ENCODE data around the gene KIAA1549. TPM values are rescaled to one million over a fixed set of nuclear protein-coding genes. Genes with fewer than 3 reads are reported as not detected.
"Not testable (repeated sequence)": the region's sequence is repeated elsewhere in the genome, so short reads cannot be mapped to it uniquely, and the experiment has no call there.

Gene KIAA1549
- total and polyA plus RNA-seq, 4 donors: 0.13 to 2.8 (median 0.58) TPM

DNA sequence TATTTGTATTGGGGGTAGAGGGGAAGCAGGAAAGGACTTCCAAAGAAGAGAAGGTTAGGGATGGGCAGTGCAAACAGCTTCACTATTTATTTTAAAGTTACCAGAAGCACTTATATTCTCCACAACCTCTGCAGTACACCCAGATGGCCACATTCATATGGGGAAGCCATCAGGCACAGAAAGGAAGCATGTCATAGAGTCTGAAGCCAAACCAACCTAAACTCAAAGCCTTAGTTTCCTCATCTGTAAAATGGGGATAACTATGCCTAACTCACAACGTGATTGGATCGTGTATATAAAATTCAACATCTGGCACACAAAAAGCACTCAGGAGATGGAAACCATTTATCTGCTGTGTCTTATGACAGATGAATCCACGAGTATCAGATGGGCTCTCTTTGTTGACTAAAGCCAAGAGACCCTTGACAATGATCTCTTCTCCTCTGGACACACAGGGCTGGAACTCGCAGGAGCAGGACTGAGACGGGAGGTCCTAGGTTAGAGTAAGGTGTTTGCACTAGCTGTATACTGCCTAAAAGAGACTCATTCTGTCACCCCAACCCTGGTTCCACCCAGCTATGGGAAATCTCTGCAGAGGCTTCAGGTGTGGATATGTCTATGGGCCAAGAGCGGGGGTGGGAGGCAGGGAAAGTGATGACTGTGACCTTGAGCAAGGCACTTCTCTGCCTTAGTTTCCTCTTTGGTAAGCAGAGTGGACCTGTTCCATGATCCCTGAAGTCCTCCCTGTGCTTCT, 1.8 kb downstream of the KIAA1549 start:
- no peak overlapping the region for H3K27ac ChIP-seq (ENCODE audit: low read depth in 1 of 2, low read length in 2 of 2)
- H3K27me3 ChIP-seq (ENCODE audit: control insufficient read depth in 1 of 2, insufficient read depth in 2 of 2, low read length in 1 of 2): no peaks in the 10 kb centered on the region
- no peak overlapping the region for H3K4me3 ChIP-seq (ENCODE audit: low read length in 2 of 2)
- no peaks in the 10 kb centered on the region for H3K36me3 ChIP-seq (ENCODE audit: control insufficient read depth in 1 of 2, insufficient read depth in 2 of 2, low read length in 1 of 2)
- 94 to 96% methylated on average over 6 of the region's 6 CpGs for WGBS, 2 donors
- ATAC-seq (ENCODE audit: low FRiP score) (no peak), DNase-seq (no peak)
- no peaks in the 10 kb centered on the region for H3K4me1 ChIP-seq (ENCODE audit: control insufficient read depth in 1 of 2, insufficient read depth in 2 of 2, low read length in 2 of 2)
- no peaks in the 10 kb centered on the region for H3K9me3 ChIP-seq (ENCODE audit: control insufficient read depth, low read length)
- intact Hi-C loops (cut with DNase I): no loop called here

- no peak for ATAC-seq (ENCODE audit: low FRiP score)
Observed at GRCh38 chr7:138978541-138979184, 2.5 kb downstream of the KIAA1549 start.

DNA sequence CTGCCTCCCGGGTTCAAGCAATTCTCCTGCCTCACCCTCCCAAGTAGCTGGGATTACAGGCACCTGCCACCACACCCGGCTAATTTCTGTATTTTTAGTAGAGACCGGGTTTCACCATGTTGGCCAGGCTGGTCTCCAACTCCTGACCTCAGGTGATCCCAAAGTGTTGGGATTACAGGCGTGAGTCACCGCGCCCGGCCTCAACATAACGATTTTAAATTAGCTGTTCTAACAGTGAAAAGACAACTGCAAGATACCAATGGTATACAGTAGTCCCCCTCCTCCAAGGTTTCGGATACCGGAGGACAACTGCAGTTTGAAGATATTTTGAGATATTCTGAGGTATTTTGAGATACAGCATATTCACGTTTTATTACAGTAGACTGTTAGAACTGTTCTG, 5.0 kb downstream of the KIAA1549 start:
- ATAC-seq (ENCODE audit: low FRiP score); H3K4me3 ChIP-seq (ENCODE audit: low read length in 2 of 2); intact Hi-C loops (cut with DNase I); H3K36me3 ChIP-seq (ENCODE audit: control insufficient read depth in 1 of 2, insufficient read depth in 2 of 2, low read length in 1 of 2); H3K27ac ChIP-seq (ENCODE audit: low read depth in 1 of 2, low read length in 2 of 2); H3K4me1 ChIP-seq (ENCODE audit: control insufficient read depth in 1 of 2, insufficient read depth in 2 of 2, low read length in 2 of 2); H3K9me3 ChIP-seq (ENCODE audit: control insufficient read depth, low read length); H3K27me3 ChIP-seq (ENCODE audit: control insufficient read depth in 1 of 2, insufficient read depth in 2 of 2, low read length in 1 of 2); DNase-seq: not testable (repeated sequence)
- WGBS, 2 donors: 86 to 89% methylated on average over 11 of the region's 11 CpGs

More at GRCh38 chr7:138978541-138979184, 2.5 kb downstream of the KIAA1549 start:
- H3K4me3 ChIP-seq (ENCODE audit: low read length in 2 of 2): no peak overlapping the region
- no peaks in the 10 kb centered on the region for H3K27me3 ChIP-seq (ENCODE audit: control insufficient read depth in 1 of 2, insufficient read depth in 2 of 2, low read length in 1 of 2)
- no peak for DNase-seq
- H3K4me1 ChIP-seq (ENCODE audit: control insufficient read depth in 1 of 2, insufficient read depth in 2 of 2, low read length in 2 of 2): no peaks in the 10 kb centered on the region
- 84 to 90% methylated on average over 6 of the region's 6 CpGs for WGBS, 2 donors
- no peaks in the 10 kb centered on the region for H3K9me3 ChIP-seq (ENCODE audit: control insufficient read depth, low read length)
- H3K36me3 ChIP-seq (ENCODE audit: control insufficient read depth in 1 of 2, insufficient read depth in 2 of 2, low read length in 1 of 2): no peaks in the 10 kb centered on the region
- H3K27ac ChIP-seq (ENCODE audit: low read depth in 1 of 2, low read length in 2 of 2): no peak overlapping the region
- intact Hi-C loops (cut with DNase I): no loop called here

DNA sequence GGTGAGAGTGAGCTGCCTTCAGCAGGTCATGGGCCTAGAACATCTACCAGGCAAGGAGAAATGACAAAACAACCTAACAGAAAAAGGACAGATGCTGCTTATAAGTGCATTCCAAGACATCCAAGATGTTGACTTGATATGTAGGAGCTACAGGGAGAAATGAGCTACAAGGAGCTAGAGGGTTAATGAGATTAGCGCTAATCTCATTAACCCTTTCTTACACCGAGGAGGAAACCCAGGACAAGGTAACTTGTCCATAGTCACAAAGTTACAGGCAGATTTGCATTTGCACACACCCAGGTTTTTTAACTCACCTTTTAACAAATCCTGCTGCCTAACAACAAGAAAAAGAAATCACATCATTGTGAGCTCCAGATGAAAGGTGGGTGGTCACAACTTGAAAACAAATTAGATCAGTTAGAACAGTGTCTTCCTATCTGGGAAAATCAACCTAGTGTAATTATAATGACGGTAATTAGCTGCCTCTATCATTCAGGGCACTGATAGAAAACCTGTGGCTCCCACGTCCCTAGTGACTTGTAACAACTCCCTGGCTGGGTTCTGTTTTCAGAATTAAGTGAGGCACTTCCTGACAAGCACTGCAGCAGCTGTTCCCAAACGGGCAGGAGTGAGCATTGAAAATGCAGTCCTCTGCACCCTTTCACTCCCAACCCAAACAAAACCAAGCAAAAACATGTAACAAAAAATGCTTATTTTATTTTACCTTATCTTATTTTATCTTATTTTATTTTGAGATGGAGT, 5.7 kb downstream of the KIAA1549 start:
- Histone ChIP-seq H3K27me3 (ENCODE audit: control insufficient read depth in 1 of 2, insufficient read depth in 2 of 2, low read length in 1 of 2) (no peaks in the 10 kb centered on the region), H3K4me3 (ENCODE audit: low read length in 2 of 2) (no peak overlapping the region), H3K27ac (ENCODE audit: low read depth in 1 of 2, low read length in 2 of 2) (no peak overlapping the region), H3K36me3 (ENCODE audit: control insufficient read depth in 1 of 2, insufficient read depth in 2 of 2, low read length in 1 of 2) (no peaks in the 10 kb centered on the region), H3K4me1 (ENCODE audit: control insufficient read depth in 1 of 2, insufficient read depth in 2 of 2, low read length in 2 of 2) (no peaks in the 10 kb centered on the region), H3K9me3 (ENCODE audit: control insufficient read depth, low read length) (no peaks in the 10 kb centered on the region)
- intact Hi-C loops (cut with DNase I): no loop called here
- DNase-seq: no peak
- no peak for ATAC-seq (ENCODE audit: low FRiP score)
- WGBS, 2 donors: 52 to 57% methylated on average over 5 of the region's 5 CpGs

DNA sequence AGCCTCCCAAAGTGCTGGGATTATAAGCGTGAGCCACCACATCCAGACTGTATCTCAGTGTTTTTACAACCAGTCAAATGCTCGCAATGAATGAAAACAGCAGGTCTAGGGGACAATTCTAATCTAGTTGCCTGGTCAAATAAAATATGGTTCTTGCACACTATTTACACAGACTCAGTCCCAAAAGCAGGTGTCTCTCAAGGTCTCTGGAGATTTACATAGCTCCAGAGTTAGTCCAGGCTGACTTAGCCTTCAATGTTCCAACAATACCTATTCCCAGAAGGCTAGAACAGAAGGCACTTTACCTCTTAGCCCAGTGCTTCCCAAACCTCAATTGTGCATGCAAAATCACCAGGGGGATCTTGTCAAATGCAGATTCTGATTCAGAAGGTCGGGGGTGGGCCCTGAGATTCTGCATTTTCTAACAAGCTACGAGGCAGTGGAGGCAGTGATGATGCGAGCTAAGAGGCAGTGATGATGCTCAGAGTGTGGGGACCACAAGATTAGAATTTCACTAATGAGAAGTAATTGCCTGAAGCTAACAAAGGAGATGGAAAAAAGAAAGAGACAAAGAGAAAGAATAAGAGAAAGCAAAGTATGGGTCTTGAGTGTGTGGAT, 6.4 kb downstream of the KIAA1549 start:
- DNase-seq (no peak), ATAC-seq (ENCODE audit: low FRiP score) (no peak)
- no peaks in the 10 kb centered on the region for H3K36me3 ChIP-seq (ENCODE audit: control insufficient read depth in 1 of 2, insufficient read depth in 2 of 2, low read length in 1 of 2)
- WGBS, 2 donors: 84 to 86% methylated on average over 5 of the region's 5 CpGs
- no peaks in the 10 kb centered on the region for H3K27me3 ChIP-seq (ENCODE audit: control insufficient read depth in 1 of 2, insufficient read depth in 2 of 2, low read length in 1 of 2)
- no peak overlapping the region for H3K4me3 ChIP-seq (ENCODE audit: low read length in 2 of 2)
- intact Hi-C loops (cut with DNase I): no loop called here
- H3K9me3 ChIP-seq (ENCODE audit: control insufficient read depth, low read length): no peaks in the 10 kb centered on the region
- no peaks in the 10 kb centered on the region for H3K4me1 ChIP-seq (ENCODE audit: control insufficient read depth in 1 of 2, insufficient read depth in 2 of 2, low read length in 2 of 2)
- H3K27ac ChIP-seq (ENCODE audit: low read depth in 1 of 2, low read length in 2 of 2): no peak overlapping the region

DNA sequence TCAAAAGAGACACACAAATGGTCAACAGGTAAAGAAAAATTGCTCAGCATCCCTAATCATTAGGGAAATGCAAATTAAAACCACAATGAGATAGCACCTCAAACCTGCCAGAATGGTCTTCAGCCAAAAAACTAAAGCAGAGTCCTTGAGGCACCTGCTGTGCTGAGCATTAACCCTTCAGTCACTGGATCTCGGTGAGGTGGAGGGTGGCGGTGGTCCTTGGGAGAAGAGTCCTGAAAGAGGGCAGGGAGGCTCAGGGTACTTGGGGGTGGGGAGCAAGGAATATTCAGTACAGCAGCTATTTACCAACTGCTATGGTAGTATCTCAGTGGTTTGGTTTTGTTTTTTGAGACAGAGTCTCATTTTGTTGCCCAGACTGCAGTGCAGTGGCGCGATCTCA, 7.1 kb downstream of the KIAA1549 start:
- 89 to 90% methylated on average over 4 of the region's 4 CpGs for WGBS, 2 donors

DNA sequence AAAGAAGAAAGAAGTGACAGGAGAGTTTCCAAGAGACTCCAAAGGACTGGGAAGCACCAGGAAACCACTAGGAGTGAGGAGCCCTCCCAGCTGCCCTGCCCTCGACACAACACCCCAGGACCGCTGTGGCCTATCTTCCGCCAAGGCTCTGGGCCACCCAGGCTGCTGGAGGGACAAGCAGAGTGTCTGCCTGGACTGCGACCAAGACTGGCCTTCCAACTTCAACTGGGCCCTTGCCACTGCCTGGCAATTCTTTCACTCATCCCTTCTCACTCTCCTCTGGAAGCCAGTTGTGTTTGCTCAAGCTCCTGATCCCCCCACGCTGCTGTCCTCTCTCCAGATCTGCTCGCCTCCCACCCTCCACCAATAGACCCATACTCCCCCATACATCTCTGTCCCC, 10.2 kb downstream of the KIAA1549 start:
- Histone ChIP-seq H3K4me3 (ENCODE audit: low read length in 2 of 2) (no peak overlapping the region), H3K9me3 (ENCODE audit: control insufficient read depth, low read length) (no peaks in the 10 kb centered on the region), H3K27me3 (ENCODE audit: control insufficient read depth in 1 of 2, insufficient read depth in 2 of 2, low read length in 1 of 2) (no peaks in the 10 kb centered on the region), H3K36me3 (ENCODE audit: control insufficient read depth in 1 of 2, insufficient read depth in 2 of 2, low read length in 1 of 2) (no peaks in the 10 kb centered on the region), H3K27ac (ENCODE audit: low read depth in 1 of 2, low read length in 2 of 2) (no peak overlapping the region), H3K4me1 (ENCODE audit: control insufficient read depth in 1 of 2, insufficient read depth in 2 of 2, low read length in 2 of 2) (no peaks in the 10 kb centered on the region)
- ATAC-seq (ENCODE audit: low FRiP score) (no peak), DNase-seq (no peak)
- intact Hi-C loops (cut with DNase I): no loop called here
- 83% methylated on average over 6 of the region's 6 CpGs for WGBS, 2 donors

More for the DNA sequence above, 7.1 kb downstream of the KIAA1549 start:
- Histone ChIP-seq H3K4me3 (ENCODE audit: low read length in 2 of 2) (no peak overlapping the region), H3K27me3 (ENCODE audit: control insufficient read depth in 1 of 2, insufficient read depth in 2 of 2, low read length in 1 of 2) (no peaks in the 10 kb centered on the region), H3K9me3 (ENCODE audit: control insufficient read depth, low read length) (no peaks in the 10 kb centered on the region), H3K36me3 (ENCODE audit: control insufficient read depth in 1 of 2, insufficient read depth in 2 of 2, low read length in 1 of 2) (no peaks in the 10 kb centered on the region), H3K27ac (ENCODE audit: low read depth in 1 of 2, low read length in 2 of 2) (no peak overlapping the region), H3K4me1 (ENCODE audit: control insufficient read depth in 1 of 2, insufficient read depth in 2 of 2, low read length in 2 of 2) (no peaks in the 10 kb centered on the region)
- ATAC-seq (ENCODE audit: low FRiP score) (no peak), DNase-seq (no peak)
- intact Hi-C loops (cut with DNase I): no loop called here

DNA sequence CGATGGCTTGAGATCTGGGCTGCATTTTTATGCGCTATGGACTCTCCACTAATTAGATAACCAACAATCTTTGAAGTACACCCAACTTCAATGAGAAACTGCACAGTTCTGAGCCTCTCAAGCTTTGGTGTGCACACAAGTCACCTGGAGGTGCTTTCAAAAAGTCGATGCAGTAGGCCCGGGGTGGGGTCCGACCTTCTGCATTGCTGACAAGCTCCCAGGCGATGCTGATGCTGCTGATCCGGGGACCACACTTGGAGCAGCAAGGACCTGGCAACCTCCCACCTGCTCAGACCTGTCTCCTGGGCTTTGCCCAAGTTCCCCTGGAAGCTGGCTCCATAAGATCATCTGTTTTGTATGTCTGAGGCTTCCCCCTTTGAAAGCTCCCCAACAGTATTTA, 10.7 kb downstream of the KIAA1549 start:
- intact Hi-C loops (cut with DNase I): no loop called here
- no peaks in the 10 kb centered on the region for H3K27me3 ChIP-seq (ENCODE audit: control insufficient read depth in 1 of 2, insufficient read depth in 2 of 2, low read length in 1 of 2)
- no peak for ATAC-seq (ENCODE audit: low FRiP score)
- no peak overlapping the region for H3K27ac ChIP-seq (ENCODE audit: low read depth in 1 of 2, low read length in 2 of 2)
- no peak for DNase-seq
- H3K4me1 ChIP-seq (ENCODE audit: control insufficient read depth in 1 of 2, insufficient read depth in 2 of 2, low read length in 2 of 2): no peaks in the 10 kb centered on the region
- H3K4me3 ChIP-seq (ENCODE audit: low read length in 2 of 2): no peak overlapping the region
- H3K9me3 ChIP-seq (ENCODE audit: control insufficient read depth, low read length): no peaks in the 10 kb centered on the region
- no peaks in the 10 kb centered on the region for H3K36me3 ChIP-seq (ENCODE audit: control insufficient read depth in 1 of 2, insufficient read depth in 2 of 2, low read length in 1 of 2)
- WGBS, 2 donors: 93 to 96% methylated on average over 7 of the region's 7 CpGs
